IgD-negative memory B cell (primary cell): ENCODE results near the gene RASSF8. TPM values are rescaled to one million over a fixed set of nuclear protein-coding genes. Genes with fewer than 3 reads are reported as not detected.

Source experiments
- H3K27ac Mint-ChIP-seq, 3 donors: one replicate each; pipeline ENCODE4 v1.8.0; 2020 to 2022; ENCODE audit warnings: mild to moderate bottlenecking in 3 of 3, mixed read lengths in 3 of 3, moderate library complexity in 1 of 3
- H3K27me3 Mint-ChIP-seq: one replicate; pipeline ENCODE4 v1.8.0; 2021; ENCODE audit warnings: mixed read lengths
- H3K36me3 Mint-ChIP-seq: one replicate; pipeline ENCODE4 v1.8.0; 2020; ENCODE audit warnings: mild to moderate bottlenecking, mixed read lengths
- H3K4me1 Mint-ChIP-seq, 3 donors: one replicate each; pipeline ENCODE4 v1.8.0; 2020 to 2022; ENCODE audit warnings: mixed read lengths in 3 of 3, mild to moderate bottlenecking in 1 of 3
- H3K4me3 Mint-ChIP-seq, 4 donors: one replicate each; pipeline ENCODE4 v1.8.0; 2020 to 2022; ENCODE audit warnings: mild to moderate bottlenecking in 4 of 4, mixed read lengths in 4 of 4, moderate library complexity in 3 of 4
- H3K9me3 Mint-ChIP-seq, 3 donors: one replicate each; pipeline ENCODE4 v1.8.0; 2020 to 2021; ENCODE audit warnings: mixed read lengths in 3 of 3, mild to moderate bottlenecking in 1 of 3
- polyA plus RNA-seq: library from polyadenylated mRNA; unstranded; fragments of 300-500 nt; fragmentation: Illumina TruSeq; gene quantifications from one replicate; pipeline ENCODE4 v1.2.3, GENCODE V29; 2021

RASSF8 gene
- polyA plus RNA-seq, 1 donor from 2014 or later = not detected

GRCh38 chr12:26017484-26018211 lies 59.2 kb downstream of the RASSF8 start:
- H3K27ac Mint-ChIP-seq = no peak overlapping the region
- H3K27me3 Mint-ChIP-seq = peaks cover 12% of the 10 kb centered on the region
- peak overlapping the region in 1 of 4 donors; percentile 74 for H3K4me3 Mint-ChIP-seq
- no peaks in the 10 kb centered on the region for H3K9me3 Mint-ChIP-seq
- H3K4me1 Mint-ChIP-seq = no peaks in the 10 kb centered on the region
- H3K36me3 Mint-ChIP-seq = no peaks in the 10 kb centered on the region

DNA sequence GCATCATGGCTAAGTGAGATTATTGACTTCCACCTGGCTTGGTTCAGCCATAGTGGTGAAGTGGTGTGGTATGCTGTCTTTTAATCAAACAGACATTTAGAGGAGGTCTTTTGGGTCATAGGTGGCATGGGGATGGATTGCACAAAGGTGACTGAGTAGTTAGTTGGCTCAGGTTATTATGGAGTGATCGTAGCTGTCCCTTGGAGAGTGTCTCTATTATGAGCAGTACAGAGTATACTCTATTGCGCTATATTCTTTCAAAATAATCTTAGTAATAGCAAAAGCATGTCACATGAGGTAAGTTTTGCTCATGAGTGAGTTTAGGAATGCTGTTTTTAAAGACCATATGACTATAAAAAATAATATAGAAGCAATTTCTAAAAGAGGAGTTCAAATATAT lies 60.4 kb downstream of the RASSF8 start:
- Mint-ChIP-seq H3K27ac (no peak overlapping the region), H3K27me3 (peaks cover 12% of the 10 kb centered on the region), H3K9me3 (no peaks in the 10 kb centered on the region), H3K36me3 (no peaks in the 10 kb centered on the region), H3K4me3 (no peak overlapping the region), H3K4me1 (no peaks in the 10 kb centered on the region)

DNA sequence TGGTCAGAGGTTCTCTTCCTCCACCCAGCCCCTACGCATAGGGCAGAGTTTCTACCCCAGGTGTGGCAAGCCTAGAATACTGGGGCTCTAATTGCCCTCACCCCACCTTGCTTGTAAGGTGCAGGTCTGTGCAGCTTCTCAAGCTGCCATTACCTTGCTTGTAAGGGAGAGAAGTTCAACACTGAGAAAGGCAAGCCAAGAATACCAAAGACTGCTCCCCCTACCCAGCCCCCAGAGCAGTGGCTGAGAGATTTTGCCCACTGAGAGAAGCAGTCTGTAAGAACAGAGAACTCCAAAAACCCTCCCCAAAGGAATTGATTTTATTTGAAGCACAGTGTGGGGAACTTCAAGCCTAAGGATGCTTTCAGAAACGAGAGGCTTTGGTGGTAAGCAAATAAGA lies 63.1 kb downstream of the RASSF8 start:
- H3K27ac Mint-ChIP-seq = no peak overlapping the region
- peaks cover 0 to 2% (median 0%) of the 10 kb centered on the region in 3 donors for H3K9me3 Mint-ChIP-seq

DNA sequence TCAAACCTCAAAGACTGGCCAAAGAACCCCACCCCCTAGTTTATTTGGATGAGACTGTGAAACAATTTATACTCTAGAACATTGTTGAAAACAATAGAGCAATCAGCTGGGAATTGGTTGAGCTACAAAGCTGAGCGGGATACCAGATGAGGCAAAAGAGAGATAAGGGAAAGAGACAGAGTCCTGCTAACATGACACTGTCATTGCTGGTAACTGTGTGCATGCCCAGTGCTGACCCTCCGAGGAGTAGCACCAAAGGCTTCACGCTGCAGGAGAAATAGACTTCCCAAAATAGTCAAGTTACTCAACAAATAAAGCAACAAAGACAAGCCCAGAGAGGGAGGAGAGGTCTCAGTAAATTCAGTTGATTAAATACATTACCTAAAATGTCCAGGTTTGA lies 63.6 kb downstream of the RASSF8 start:
- no peak overlapping the region for H3K27ac Mint-ChIP-seq
- peaks cover 0 to 2% (median 0%) of the 10 kb centered on the region in 3 donors for H3K9me3 Mint-ChIP-seq
- H3K36me3 Mint-ChIP-seq = no peaks in the 10 kb centered on the region
- no peak overlapping the region for H3K4me3 Mint-ChIP-seq
- H3K27me3 Mint-ChIP-seq = peaks cover 12% of the 10 kb centered on the region
- no peaks in the 10 kb centered on the region for H3K4me1 Mint-ChIP-seq

More for the DNA sequence above, 63.1 kb downstream of the RASSF8 start:
- Mint-ChIP-seq H3K27me3 (peaks cover 12% of the 10 kb centered on the region), H3K4me3 (no peak overlapping the region), H3K4me1 (no peaks in the 10 kb centered on the region), H3K36me3 (no peaks in the 10 kb centered on the region)

GRCh38 chr12:26026713-26027112 lies 68.2 kb downstream of the RASSF8 start:
- Mint-ChIP-seq H3K4me1 (no peaks in the 10 kb centered on the region), H3K27me3 (peaks cover 7% of the 10 kb centered on the region), H3K9me3 (peaks cover 0 to 2% (median 0%) of the 10 kb centered on the region in 3 donors), H3K36me3 (no peaks in the 10 kb centered on the region), H3K27ac (no peak overlapping the region), H3K4me3 (no peak overlapping the region)

DNA sequence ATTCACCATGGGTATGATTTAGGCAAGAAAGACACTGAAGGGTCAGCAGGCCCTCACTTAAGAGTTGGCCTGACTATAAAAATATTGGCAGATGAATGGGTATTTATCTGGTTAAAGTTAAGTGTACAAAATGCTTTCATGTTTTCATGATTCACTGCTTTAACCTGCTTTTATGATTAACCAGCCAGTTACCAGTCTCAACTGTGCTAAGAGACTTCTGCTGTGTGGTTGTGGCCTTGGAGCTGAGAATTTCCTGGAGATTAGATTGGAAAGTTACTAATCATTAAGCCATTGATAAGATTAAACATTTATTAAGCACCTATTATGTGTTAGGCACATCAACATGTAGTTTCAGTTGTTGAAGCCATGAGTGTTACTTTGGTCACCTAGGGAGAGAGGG lies 68.9 kb downstream of the RASSF8 start:
- Mint-ChIP-seq H3K36me3 (no peaks in the 10 kb centered on the region), H3K9me3 (peaks cover 0 to 2% (median 0%) of the 10 kb centered on the region in 3 donors), H3K4me1 (no peaks in the 10 kb centered on the region), H3K27me3 (peaks cover under 1% of the 10 kb centered on the region), H3K4me3 (no peak overlapping the region), H3K27ac (no peak overlapping the region)

- no peaks in the 10 kb centered on the region for H3K36me3 Mint-ChIP-seq
- no peak overlapping the region for H3K4me3 Mint-ChIP-seq
- H3K27me3 Mint-ChIP-seq = no peaks in the 10 kb centered on the region
- H3K27ac Mint-ChIP-seq = no peak overlapping the region
- H3K4me1 Mint-ChIP-seq = no peaks in the 10 kb centered on the region
- H3K9me3 Mint-ChIP-seq = peaks cover 0 to 2% (median 0%) of the 10 kb centered on the region in 3 donors
Observed at GRCh38 chr12:26028953-26029735, 70.7 kb downstream of the RASSF8 start.

DNA sequence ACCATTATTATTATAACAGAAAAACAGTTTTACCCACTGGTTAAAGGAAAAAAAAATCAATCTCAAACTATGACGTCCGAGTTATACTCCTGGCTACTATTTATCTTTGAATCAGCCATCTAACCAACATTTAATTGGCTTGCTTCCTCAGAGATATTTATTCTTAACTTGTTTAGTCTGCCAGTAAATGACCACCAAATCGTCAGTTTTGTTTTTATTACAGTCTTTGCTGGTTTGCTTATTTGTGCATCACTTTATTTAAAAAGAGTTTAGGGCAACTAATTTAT lies 71.2 kb downstream of the RASSF8 start:
- H3K36me3 Mint-ChIP-seq = no peaks in the 10 kb centered on the region
- H3K4me3 Mint-ChIP-seq = no peak overlapping the region
- H3K9me3 Mint-ChIP-seq = peaks cover 0 to 2% (median 0%) of the 10 kb centered on the region in 3 donors
- H3K27me3 Mint-ChIP-seq = no peaks in the 10 kb centered on the region
- no peaks in the 10 kb centered on the region for H3K4me1 Mint-ChIP-seq
- no peak overlapping the region for H3K27ac Mint-ChIP-seq

DNA sequence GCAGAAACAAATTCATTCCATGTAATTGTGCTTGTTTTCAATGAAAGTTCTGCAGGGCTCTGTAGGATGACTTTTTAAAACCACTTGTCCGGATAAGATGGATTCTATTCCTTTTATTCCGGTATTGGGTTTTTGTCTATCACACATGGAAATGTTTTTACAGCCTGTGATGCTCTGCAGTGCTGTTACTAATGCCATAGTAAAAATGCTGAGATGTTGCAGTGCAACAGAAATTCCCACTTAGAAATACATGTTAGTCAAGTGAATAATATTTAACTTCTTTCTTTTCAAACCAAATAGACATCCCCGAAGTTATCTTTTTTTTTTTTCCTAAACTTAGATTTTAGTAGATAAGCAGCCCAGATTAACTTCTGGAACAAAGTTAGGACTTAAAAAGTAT lies 71.9 kb downstream of the RASSF8 start:
- Mint-ChIP-seq H3K36me3 (no peaks in the 10 kb centered on the region), H3K27me3 (no peaks in the 10 kb centered on the region), H3K4me3 (no peak overlapping the region), H3K4me1 (no peaks in the 10 kb centered on the region), H3K9me3 (no peaks in the 10 kb centered on the region), H3K27ac (no peak overlapping the region)

DNA sequence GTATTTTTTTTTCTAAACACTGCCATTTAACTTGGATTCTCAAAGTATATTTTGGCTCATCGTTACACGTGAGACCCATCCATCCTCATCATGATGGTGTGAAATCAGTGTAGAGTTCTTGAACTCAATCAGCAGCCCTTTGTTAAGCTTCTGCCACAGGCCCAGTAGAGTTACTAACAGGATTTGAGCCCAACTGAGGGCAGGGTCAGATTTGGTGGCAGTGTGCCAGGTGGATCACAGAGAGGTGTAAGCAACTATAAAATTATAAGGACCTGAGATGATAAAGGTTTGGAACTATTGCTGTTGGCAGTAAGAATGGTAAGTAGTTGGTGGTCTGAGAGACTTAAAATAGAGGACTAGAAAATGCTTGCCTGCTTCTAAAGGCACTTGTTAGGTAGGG lies 72.8 kb downstream of the RASSF8 start:
- Mint-ChIP-seq H3K9me3 (no peaks in the 10 kb centered on the region), H3K36me3 (no peaks in the 10 kb centered on the region), H3K4me3 (no peak overlapping the region), H3K27me3 (no peaks in the 10 kb centered on the region), H3K4me1 (peaks cover 0 to 2% (median 0%) of the 10 kb centered on the region in 3 donors), H3K27ac (no peak overlapping the region)

GRCh38 chr12:26031827-26032226 lies 73.3 kb downstream of the RASSF8 start:
- H3K9me3 Mint-ChIP-seq = no peaks in the 10 kb centered on the region
- H3K36me3 Mint-ChIP-seq = no peaks in the 10 kb centered on the region
- no peak overlapping the region for H3K4me3 Mint-ChIP-seq
- no peak overlapping the region for H3K27ac Mint-ChIP-seq
- H3K4me1 Mint-ChIP-seq = peaks cover 0 to 2% (median 0%) of the 10 kb centered on the region in 3 donors
- H3K27me3 Mint-ChIP-seq = no peaks in the 10 kb centered on the region

GRCh38 chr12:26032290-26032689 lies 73.8 kb downstream of the RASSF8 start:
- H3K36me3 Mint-ChIP-seq = no peaks in the 10 kb centered on the region
- peaks cover 0 to 2% (median 0%) of the 10 kb centered on the region in 3 donors for H3K4me1 Mint-ChIP-seq
- no peak overlapping the region for H3K27ac Mint-ChIP-seq
- no peaks in the 10 kb centered on the region for H3K9me3 Mint-ChIP-seq
- H3K27me3 Mint-ChIP-seq = no peaks in the 10 kb centered on the region
- H3K4me3 Mint-ChIP-seq = no peak overlapping the region

DNA sequence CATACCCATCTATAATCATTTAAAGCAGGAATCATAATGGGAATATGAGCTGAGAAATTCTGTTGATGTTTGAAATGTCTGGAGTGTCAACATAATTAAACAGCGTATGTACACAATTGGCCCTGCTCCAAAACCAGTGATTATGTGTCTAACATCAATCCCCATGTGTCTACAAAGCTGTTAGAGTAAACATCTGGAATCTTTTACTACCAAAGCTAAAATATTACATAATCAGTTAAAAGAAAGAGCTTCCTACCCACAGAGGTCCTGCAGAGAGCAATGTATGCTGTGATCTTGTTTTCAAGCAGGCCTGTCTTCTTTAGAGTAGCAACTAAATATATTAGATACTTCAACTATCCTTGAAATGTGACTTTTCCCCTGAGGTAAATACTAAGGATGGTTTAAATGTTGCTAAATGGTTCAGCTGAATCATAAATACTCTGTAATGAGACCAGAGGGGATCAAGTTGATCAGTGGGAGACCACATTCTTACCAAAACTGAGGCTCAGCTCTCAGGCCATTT lies 74.3 kb downstream of the RASSF8 start:
- H3K9me3 Mint-ChIP-seq = no peaks in the 10 kb centered on the region
- H3K4me1 Mint-ChIP-seq = peaks cover 0 to 2% (median 0%) of the 10 kb centered on the region in 3 donors
- no peak overlapping the region for H3K4me3 Mint-ChIP-seq
- no peaks in the 10 kb centered on the region for H3K27me3 Mint-ChIP-seq
- no peaks in the 10 kb centered on the region for H3K36me3 Mint-ChIP-seq
- no peak overlapping the region for H3K27ac Mint-ChIP-seq

DNA sequence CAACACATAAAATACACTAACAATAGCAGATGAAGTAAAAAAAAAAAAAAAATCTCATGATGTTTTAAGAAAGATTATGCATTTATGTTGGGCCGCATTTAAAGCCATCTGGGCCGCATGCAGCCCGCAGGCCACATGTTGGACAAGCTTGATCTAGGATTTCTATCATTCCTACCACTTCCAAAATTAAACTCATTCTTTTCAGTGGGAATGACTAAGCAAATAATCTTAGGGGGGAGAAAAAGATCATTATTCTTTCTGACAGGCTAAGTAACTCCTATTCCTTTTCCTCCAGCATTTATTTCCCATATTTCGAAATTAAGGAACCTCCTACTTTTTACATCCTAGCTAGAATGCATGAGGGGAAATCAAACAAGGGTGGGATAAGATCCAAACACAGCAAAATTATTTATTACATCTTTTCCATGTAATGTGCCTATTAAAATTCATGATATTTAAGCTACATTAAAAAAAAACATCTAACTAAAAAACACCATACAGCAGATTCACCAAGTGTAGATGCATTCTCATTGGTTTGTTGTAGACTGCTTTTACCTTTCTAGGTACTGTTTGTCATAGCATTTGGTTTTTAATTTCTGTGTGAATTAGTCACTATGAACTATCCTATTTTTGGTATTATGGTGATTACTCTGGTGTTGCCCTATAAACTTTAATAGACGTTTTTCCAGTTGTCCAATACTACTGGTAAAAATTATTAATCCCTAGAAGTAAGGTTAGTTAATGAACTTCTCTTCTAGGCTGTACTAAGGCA lies 76.1 kb downstream of the RASSF8 start:
- Mint-ChIP-seq H3K27me3 (no peaks in the 10 kb centered on the region), H3K9me3 (no peaks in the 10 kb centered on the region), H3K27ac (no peak overlapping the region), H3K4me1 (peaks cover 0 to 2% (median 0%) of the 10 kb centered on the region in 3 donors), H3K36me3 (no peaks in the 10 kb centered on the region), H3K4me3 (no peak overlapping the region)

DNA sequence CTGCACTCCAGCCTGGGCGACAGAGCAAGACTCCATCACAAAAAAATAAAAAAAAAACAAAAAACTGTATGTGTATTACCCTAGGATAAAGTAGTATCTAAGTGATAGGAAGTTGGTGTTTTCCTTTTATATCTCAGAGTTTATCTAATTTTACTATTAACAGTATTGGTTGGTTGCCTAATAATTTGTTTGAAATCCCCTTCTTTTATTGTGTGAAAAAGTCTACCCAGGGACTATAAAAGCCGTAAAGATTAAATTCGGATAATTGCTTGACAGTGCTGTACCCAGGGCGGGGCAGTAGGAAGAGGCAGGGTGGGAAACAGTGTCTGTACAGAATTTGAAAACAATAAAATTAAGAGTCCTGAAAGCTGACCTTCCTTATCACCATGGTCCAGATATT lies 78.4 kb downstream of the RASSF8 start:
- H3K9me3 Mint-ChIP-seq = no peaks in the 10 kb centered on the region
- H3K36me3 Mint-ChIP-seq = no peaks in the 10 kb centered on the region
- H3K4me3 Mint-ChIP-seq = no peak overlapping the region
- no peak overlapping the region for H3K27ac Mint-ChIP-seq
- H3K4me1 Mint-ChIP-seq = peaks cover 0 to 2% (median 0%) of the 10 kb centered on the region in 3 donors
- H3K27me3 Mint-ChIP-seq = no peaks in the 10 kb centered on the region
